GM21360 (cell line): Measurements from ENCODE around the gene LRCOL1.

Experiments used
- ATAC-seq: cut with Tn5 transposase; IDR thresholded peaks from one replicate; pipeline ENCODE4 v1.9.1; 2021; ENCODE audit warnings: mild to moderate bottlenecking, moderate library complexity; ENCODE audit not compliant: unreplicated experiment

LRCOL1 gene

DNA sequence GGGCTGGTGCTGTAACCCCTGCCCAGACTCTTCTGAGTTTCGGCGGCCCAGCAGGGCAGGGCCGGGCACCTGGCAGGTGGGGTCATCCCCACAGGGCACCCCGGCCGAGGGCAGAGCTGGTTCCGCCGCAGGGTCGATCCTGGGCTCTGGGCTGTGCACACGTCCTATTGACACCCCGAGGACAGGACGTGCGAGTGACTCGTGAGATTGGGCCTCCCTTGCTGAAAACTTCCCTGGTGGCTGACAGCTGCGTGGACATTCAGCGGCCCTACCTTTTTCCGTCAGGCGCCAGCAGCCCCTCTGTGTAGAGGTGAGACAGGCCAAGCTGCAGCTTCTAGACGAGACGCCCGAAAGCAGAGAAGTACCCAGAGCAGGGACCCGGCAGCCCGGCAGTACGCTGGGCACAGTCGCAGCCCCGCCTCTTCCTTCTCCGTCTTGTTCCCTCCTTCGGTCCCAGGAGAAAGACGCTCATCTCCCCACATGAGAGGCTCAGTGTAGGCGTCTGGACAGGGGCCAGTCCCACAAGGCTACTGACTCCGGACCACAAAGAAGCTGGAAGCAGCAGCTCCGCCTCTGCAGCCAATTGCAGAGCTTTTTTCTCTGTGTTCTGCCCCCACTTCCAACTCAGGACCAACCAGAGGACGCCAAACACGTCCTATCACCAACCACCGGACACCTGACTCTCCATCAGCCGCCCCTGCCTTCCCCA is at the start of gene LRCOL1:
TSS of gene LRCOL1 (minus strand) at position 532 of the 709 bp plus-strand sequence. CDS start 4,331 bp downstream, outside the sequence.
- no peak for ATAC-seq

DNA sequence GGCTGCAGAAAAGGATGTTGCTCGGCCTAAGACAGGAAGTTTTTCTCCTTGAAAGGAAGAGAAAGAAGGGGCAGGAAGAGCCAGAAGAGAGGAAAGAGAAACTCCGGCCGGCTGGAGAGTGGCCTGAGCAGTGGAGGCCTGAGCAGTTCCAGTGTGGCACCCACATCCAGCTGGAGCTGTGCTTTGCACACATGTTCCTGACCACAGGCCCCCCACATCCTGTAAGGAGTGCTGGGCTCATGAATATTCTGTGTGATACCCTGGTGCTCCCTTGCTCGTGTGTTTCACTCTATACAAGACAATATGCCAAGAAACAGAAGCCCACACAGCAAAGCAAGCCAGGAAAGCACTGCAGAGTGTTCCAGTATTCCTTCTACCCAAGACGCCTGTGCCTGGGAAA is 49.7 kb upstream of the LRCOL1 start:
- no peak for ATAC-seq

DNA sequence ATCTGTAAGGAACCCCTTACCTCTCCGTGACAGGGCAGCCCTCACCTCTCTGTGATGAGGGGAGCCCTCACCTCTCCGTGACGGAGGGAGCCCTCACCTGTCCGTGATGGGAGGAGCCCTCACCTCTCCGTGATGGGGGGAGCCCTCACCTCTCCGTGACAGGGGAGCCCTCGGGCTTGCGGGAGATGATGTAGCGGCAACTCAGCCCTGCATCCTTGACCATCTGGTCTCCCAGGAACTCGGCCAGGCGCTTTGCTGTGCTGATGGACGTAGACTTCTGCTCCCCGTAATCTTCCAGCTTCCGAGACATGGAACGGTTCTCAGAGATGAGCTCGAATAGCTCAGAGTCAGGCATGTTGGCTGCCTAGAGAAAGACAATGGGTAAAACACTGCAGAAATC is 48.8 kb upstream of the LRCOL1 start:
- no peak for ATAC-seq

DNA sequence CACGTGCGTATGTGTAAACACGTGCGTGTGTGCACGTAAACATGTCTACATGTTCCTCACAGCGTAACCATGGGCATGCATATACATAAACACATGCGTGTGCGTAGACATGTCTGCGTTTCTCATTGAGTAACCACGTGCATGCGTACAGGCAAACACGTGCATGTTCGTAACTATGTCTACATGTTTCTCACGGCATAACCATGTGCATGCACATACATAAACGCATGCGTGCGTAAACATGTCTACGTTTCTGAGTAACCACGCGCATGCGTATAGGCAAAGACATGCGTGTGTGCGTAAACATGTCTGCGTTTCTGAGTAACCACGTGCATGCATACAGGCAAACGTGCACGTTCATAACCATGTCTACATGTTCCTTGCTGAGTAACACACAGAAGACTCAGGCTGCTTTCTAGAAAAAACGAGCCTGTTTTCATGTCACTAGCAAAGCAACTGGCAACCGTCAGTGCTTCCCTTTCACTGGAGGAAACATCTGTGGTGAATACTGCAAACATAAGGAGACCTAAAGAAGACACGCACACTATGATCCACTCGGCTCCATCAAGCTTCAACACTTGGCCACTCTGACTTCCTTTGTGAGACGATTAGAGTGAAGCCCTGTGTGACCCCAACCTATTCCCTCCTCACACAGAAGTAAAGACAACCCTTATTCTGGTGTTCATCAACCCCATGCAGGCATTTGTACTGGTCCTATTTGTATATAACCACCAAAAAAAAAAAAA is 47.9 kb upstream of the LRCOL1 start:
- no peak for ATAC-seq

DNA sequence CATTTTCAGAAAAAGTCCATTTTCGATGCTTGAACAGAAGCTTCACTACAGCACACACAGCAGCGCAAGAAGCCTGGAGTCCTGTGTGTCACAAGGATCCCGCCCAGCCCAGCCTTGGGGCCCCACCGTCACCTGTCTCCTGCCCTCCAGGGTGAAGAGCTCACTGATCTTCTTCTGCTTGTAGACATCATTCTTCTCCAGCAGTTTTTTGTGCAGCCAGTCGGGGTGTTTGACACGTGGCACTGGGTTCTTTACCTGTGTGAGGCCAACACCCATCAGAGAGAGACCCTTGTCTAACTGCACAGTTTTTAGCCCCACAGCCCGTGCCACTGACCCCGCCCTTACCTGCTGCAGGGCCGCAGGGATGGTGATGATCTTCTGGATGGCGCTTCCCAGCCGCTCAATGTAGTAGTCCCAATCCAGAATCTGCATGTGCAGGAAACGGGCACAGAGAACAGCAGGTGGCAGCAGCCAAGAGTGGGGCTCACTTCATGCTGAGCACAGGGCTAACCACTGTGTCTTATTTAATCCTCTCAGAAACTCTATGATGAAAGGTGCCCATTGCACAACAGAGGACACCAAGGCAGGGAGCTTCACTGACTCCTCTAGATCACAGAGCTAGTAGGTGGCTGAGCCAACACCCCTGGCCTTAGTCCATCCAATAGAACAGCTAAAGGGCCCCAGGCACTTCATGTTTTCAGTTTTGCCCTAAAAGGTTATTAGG is 46.8 kb upstream of the LRCOL1 start:
- ATAC-seq = no peak

DNA sequence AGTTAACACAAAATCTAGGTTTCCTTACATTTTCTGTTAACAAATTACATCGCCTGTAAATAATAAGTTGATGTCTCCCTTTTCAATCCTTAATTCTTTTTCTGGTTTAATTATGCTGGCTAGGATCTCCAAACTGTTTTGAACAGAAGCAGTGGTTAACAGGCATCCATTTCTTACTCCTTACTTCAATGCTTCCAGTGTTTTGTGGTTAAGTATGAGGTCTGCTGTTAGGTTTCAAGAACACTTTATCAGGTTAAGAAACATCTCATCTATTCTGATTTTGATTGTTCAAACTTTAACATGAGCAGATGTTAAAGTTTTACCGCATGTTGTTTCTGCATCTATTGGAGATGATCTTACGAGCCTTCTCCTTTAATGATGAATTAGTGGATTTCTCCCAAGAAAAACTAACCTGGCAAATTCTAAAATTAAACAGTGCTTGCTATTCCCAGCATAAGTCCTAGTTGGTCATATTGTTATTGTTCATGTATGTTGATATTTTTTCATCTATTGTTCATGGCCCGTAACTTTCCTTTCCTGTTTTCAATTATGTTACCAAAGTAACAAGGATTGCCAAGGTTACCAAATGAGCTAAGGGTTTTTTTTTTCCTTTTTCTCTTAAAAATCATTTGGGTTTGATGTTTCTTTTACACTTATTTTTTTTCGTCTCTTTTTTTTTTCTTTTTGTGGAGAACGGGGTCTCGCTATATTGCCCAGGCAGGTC is 43.3 kb upstream of the LRCOL1 start:
- no peak for ATAC-seq

DNA sequence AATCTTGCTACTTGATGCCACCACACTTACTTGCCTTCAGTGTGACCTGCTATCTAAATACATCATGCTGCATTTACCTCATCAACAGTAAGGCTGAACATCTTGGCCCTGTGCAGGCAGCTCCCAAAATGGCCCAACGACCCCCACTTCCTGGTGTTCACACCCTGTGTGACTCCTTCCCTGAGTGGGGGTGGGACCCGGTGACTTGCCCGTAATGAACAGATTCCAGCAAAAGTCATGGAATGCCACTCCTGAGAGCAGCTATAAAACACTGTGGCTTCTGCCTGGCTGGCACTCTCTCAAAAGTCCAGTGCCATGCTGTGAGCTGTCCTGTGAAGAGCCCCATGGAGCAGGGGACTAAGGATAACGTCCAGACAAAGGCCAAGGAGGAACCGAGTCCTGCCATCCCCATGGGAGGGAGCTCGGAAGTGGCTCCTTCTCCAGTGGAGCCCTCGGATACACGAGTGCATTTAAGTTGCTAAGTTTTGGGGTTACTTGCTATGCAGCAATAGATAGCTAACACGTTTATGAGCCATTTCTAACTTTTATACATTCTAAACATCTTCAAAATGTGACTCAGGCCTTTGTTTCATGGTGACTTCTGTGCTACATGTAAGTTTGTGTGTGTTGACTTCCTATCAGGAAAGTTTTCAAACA is 41.2 kb upstream of the LRCOL1 start:
- ATAC-seq = no peak

DNA sequence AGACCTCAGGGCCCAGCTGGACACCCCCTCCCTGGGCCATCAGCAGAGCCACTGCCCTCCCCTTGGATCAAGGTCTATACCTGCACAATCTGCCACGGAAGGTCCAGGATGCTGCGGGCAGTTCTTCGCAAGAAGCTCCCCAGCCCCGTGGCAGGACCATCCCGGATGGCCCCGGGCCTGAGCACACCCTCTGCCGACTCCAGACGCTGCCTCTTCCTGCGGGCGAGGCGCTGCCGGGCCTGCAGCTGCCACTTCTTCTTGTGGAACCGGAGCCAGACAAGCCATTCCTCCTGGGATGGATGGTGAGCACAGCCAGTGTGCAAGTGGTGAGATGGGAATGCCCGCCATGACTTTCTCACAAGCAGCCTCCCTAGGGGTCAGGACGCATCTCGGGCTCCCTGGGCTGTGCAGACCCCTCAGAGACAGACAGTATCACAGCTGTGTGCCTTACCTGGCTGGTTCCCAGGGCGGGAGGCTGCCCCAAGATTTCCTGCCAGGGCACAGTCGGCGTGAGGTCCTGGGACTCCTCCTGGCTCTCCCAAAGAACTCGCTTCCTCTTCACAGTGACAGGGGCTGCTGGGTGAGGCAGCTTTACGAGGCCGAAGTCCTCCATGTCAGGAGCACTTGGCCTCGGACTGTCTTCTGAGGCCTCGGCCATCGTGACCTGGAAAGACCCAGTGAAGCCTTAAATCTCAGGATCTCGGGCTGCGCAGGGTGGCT is 39.0 kb upstream of the LRCOL1 start:
- ATAC-seq = no peak

DNA sequence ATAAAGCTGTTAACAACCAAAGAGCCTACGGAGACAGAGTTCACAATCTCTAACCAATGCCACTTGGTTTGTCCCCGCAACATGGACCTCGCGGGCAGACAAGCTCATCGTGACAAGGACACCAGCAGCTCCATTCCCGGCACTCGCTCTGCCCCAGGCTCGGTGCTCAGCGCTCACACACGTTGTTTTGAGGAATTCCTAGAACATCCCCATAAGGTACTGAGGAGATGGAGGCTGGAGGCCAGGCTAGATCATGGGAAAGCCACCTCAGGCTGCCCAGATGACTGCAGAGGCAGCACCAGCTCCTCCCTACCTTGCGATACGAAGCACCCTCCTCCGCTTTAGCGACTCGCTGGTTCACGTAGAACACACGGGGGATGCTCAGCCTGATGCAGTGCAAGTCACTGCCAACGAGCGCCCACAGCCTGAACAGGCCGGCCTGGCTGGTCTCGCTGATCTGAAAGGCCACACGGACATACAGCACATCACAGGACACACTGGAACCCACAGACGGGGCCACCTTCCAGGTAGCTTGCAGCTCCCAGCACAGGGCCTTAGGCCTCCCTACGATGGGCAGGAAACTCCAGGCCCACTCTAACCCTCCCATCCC is 38.3 kb upstream of the LRCOL1 start:
- ATAC-seq = no peak

DNA sequence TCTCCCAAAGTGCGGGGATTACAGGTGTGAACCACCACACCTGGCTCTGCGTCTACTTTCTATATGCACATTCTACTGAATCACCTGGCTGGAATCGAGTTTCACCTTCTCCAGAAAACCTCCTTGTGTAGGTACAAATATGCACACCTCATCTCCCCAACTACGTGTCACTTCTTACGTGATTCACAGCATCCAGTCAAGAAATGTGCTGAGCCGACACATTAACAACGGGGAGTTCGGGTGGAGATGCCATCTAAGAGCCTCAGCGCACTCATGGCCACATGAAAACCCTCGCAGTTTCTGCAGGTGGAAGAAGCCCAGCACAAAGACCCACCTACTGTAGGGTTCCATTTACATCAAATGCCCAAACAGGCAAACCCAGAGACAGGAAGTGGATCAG is 37.5 kb upstream of the LRCOL1 start:
- no peak for ATAC-seq

DNA sequence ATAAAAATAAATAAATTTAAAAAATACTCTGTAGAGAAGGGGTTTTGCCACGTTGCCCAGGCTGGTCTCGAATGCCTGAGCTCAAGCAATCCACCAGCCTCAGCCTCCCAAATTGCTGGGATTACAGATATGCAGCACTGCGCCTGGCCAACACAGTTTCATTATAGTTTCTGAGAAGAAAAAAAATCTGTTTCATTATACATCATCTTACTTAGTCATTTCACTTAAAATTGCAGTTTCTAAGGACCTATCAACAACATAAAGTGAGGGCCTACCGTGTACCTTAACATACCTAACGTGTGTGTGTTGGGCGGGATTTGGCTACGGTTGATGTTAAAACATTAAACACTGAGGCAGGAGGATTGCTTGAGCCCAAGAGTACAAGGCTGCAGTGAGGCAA is 36.5 kb upstream of the LRCOL1 start:
- no peak for ATAC-seq

DNA sequence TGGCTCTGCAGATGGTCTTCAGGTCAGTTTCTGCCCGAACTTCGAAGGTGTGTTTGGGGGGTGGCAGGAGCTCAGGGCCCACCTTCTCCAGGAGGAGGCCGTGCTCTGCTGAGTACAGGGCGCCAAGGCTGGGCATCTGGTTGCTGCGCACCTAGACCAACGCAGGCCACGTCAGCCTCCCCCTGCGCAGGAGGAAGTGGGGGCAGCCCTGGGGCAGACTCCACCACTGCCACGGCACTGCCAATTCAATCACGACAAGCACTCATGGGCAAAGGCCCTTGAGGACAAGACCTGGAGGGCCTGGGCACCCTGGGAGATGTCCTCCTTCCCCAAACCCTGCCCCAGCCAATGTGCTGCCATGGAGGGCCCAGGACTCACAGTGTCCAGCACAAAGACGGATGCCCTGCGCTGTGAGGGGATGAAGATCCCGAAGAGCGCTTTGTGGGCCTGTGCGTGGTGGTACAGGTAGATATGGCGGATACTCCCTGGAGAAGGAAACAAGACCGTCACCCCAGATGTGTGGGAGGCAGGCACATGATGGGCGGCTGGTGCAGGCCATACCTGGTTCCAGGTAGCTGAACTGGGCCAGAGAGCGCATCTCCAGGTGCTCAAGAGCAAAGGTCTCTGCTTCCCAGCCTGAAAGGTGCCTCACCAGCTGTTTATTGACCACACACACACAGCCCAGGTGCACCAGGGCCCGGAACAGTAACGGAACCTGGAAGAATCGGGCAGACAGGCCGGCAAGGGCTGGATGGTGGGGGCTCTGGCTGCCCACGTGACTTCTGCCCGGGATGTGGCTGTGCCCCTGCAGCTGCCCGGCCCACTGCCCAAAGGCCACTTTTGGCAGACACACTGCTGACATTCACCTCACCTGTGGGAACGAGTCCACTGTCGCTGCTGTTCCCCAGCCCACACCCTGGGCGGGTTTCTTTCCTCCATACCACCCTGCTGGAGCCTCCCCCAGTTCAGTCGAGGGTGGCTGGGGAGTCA is 32.8 kb upstream of the LRCOL1 start:
- ATAC-seq = no peak

DNA sequence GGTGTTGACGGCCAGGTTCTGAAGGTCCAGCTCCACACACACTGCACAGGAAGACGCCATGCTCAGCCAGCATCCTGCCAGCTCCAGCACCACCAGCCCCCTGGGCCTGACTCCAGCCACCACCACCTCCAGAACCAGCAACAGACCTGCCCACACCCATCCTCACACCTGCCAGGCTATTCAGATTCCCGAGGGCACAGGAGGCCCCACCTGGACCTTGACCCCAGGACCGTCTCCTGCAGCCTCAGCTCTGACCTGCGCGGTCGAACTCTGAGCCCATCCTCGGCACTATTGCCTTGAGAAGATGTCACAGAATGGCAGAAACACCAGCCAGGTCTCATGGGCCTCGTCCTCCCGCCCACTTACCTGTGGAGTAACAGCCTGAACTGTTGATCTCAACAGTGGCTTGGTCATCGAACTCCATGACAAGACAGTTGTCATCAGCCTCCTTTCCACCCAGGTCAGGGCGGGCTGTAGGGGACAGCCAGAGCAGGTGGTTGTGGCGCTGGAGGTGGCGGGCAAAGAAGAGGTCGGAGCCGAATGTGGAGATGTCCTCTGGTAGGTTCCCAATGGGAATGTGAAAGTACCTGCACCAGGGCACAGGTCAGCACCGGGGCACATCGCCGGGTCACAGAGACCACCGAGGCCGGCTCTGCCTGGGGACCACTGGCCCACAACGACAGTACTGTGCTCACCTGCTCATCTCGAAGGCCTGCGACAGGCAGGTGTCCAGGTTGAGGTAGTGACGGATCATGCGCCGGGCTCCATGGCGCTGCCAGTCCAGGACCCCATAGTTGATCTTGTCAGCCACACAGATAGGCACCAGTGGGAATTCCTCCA is 31.6 kb upstream of the LRCOL1 start:
- ATAC-seq = no peak

DNA sequence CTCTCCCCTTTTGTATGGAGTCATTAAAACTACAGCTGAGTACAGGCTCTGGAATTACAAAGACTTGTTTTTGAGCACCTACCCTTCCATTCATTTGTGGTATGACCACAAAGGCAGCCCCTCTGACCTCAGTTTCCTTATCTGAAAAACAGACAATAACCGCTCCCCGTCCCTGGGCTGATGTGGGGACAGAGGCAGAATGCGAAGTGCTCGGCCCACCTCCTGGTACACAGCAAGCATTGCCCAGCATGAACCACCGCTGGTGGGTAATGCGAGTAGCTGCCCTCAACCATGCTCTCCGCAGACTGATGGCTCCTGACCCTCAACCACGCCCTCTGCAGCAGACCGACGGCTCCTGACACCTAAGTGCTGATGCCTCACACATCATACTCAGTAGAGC is 30.6 kb upstream of the LRCOL1 start:
- no peak for ATAC-seq

DNA sequence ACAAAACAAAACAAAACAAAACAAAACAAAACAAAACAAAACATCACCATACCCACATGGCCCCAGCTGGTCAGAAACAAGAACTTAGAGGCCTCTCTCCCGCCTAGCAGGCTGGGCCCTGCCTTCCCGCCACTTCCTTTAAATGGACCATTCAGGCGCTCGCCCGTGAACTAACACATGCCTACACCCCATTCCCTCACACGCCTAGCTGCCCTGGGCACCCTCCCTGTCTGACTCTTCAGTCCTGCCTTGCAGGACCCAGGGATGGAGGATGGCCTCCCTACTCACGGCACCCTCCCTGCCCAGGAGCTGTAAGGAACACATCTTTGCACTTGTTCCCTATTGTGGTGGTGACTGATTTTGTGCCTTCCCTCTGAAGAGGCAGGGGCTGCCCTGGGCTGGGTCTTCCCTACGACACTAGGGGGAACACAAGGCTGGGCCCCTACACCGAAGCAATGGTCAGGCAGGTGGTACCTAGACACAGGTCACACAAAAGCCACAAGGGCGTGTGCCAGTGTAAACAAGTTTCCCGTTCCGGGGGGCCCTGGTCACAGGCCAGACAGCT is 29.7 kb upstream of the LRCOL1 start:
- no peak for ATAC-seq

DNA sequence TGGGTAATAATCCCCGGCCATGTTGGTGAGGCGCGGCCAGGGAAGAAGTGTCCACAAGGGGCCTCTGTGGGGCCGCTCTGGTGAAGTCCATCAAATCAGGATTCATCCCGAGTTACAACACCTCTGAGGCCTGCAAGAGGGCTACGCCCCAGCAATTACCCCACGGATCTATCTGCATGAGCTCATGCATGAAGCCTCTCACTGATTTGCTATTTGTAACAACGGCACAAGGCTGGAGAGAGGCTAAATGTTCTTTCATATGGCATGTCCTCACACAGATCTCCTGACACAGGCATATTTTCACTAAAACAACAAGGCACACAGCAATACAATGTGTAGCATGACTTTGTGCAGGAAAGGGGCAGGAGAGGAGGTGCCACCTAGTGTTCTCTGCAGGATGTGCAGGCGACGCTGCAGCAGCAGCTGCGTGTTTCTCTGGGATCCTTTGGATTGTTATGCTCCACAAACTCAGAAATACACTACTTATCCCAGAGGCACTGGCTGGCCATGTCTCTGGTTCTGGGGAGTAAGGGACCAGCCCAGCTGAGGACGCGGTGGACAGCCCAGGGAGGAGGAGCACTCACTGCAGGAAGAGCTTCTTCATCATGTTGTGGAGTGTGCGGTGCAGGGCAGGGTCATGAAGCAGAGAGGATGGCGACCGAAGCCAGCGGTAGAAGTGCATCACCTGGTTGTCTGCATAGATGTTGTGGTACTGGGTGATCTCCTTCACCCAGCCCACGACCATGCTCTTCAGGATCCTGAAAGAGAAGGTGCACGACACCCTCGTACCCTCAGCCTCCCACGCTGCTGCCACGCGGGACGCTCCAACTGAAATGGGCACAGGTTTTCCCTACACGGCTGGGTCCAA is 28.4 kb upstream of the LRCOL1 start:
- no peak for ATAC-seq
